KOPT-K1 (cell line): ENCODE results near the gene LGMN.

Experiments used
- H3K27ac ChIP-seq: fragments of 200-600 bp; sonication (generic); 2 replicates; pipeline ENCODE4 v1.5.1; 2016; ENCODE audit warnings: antibody characterized with exemption, mild to moderate bottlenecking, low read depth, low read length; ENCODE audit not compliant: poor library complexity, severe bottlenecking
- H3K36me3 ChIP-seq: fragments of 200-600 bp; sonication (generic); 2 replicates; pipeline ENCODE4 v1.5.1; 2017; ENCODE audit warnings: antibody characterized with exemption, mild to moderate bottlenecking, low read length, moderate library complexity; ENCODE audit not compliant: insufficient read depth
- H3K9me3 ChIP-seq: fragments of 200-600 bp; sonication (generic); 2 replicates; pipeline ENCODE4 v1.5.1; 2017; ENCODE audit warnings: antibody characterized with exemption, low read length, mild to moderate bottlenecking; ENCODE audit not compliant: insufficient read depth, poor library complexity, severe bottlenecking

LGMN gene

GRCh38 chr14:92654239-92654901 lies 94.1 kb downstream of the LGMN start:
- Histone ChIP-seq H3K27ac (no peak overlapping the region), H3K36me3 (peaks cover 75% of the 10 kb centered on the region)

More at GRCh38 chr14:92654239-92654901, 94.1 kb downstream of the LGMN start:
- H3K9me3 ChIP-seq = no peaks in the 10 kb centered on the region
